Neural progenitor cell (in vitro differentiated cells): ENCODE measurements around the gene PLA2G4A. TPM values are rescaled to one million over a fixed set of nuclear protein-coding genes. Genes with fewer than 3 reads are reported as not detected.

Source experiments
- DNase-seq: peaks from one replicate; pipeline ENCODE4 v3.0.0-alpha.2; 2016; ENCODE audit warnings: low spot score
- H2AFZ ChIP-seq: fragments of 200-600 bp; sonication (generic); replicated peaks from 2 replicates; pipeline ENCODE4 v1.6.1; 2016; ENCODE audit warnings: antibody characterized with exemption
- H3F3A ChIP-seq: fragments of 200-600 bp; sonication (generic); 2 replicates; pipeline ENCODE4 v1.6.1; 2016; ENCODE audit warnings: antibody characterized with exemption, low read depth
- H3K27ac ChIP-seq: fragments of 200-600 bp; sonication (generic); 2 replicates; pipeline ENCODE4 v1.5.1; 2016; ENCODE audit warnings: mild to moderate bottlenecking
- H3K27me3 ChIP-seq: fragments of 200-600 bp; sonication (generic); 2 replicates; pipeline ENCODE4 v1.6.1; 2016; ENCODE audit warnings: mild to moderate bottlenecking, moderate library complexity
- H3K36me3 ChIP-seq: fragments of 200-600 bp; sonication (generic); 2 replicates; pipeline ENCODE4 v1.5.1; 2016
- H3K4me1 ChIP-seq: fragments of 200-600 bp; sonication (generic); 2 replicates; pipeline ENCODE4 v1.6.1; 2016; ENCODE audit warnings: mixed run types
- H3K4me2 ChIP-seq: fragments of 200-600 bp; sonication (generic); 2 replicates; pipeline ENCODE4 v1.6.1; 2016
- H3K4me3 ChIP-seq: fragments of 200-600 bp; sonication (generic); 2 replicates; pipeline ENCODE4 v1.5.1; 2016
- H3K79me2 ChIP-seq: fragments of 200-600 bp; sonication (generic); 2 replicates; pipeline ENCODE4 v1.6.1; 2016; ENCODE audit warnings: low read depth
- H3K9ac ChIP-seq: fragments of 200-600 bp; sonication (generic); 2 replicates; pipeline ENCODE4 v1.6.1; 2016
- H3K9me3 ChIP-seq: fragments of 200-600 bp; sonication (generic); 2 replicates; pipeline ENCODE4 v1.5.1; 2016; ENCODE audit warnings: low read depth
- H4K20me1 ChIP-seq: fragments of 200-600 bp; sonication (generic); 2 replicates; pipeline ENCODE4 v1.6.1; 2016; ENCODE audit warnings: low read depth
- H3K27ac Mint-ChIP-seq: 3 replicates; pipeline ENCODE4 v1.8.0; 2021; ENCODE audit warnings: mixed read lengths
- H3K27me3 Mint-ChIP-seq: 2 replicates; pipeline ENCODE4 v1.8.0; 2022; ENCODE audit warnings: low read depth, mild to moderate bottlenecking, inconsistent platforms, moderate library complexity, mixed read lengths; ENCODE audit not compliant: insufficient read depth
- H3K36me3 Mint-ChIP-seq: 3 replicates; pipeline ENCODE4 v1.8.0; 2021; ENCODE audit warnings: mixed read lengths
- H3K4me1 Mint-ChIP-seq: 3 replicates; pipeline ENCODE4 v1.8.0; 2021; ENCODE audit warnings: mixed read lengths
- H3K4me3 Mint-ChIP-seq: 3 replicates; pipeline ENCODE4 v1.8.0; 2021; ENCODE audit warnings: mild to moderate bottlenecking, moderate library complexity, mixed read lengths
- H3K9me3 Mint-ChIP-seq: 3 replicates; pipeline ENCODE4 v1.8.0; 2020; ENCODE audit warnings: mixed read lengths
- EZH2 ChIP-seq: fragments of 200-600 bp; sonication (generic); IDR thresholded peaks from 2 replicates; pipeline ENCODE4 v1.6.1; 2017; ENCODE audit warnings: antibody characterized with exemption, mild to moderate bottlenecking, moderate library complexity
- EZH2phosphoT487 ChIP-seq: fragments of 200-600 bp; sonication (generic); IDR thresholded peaks from 2 replicates; pipeline ENCODE4 v1.6.1; 2017; ENCODE audit warnings: antibody characterized with exemption
- total RNA-seq: library from RNA; depleted of rRNA; stranded (reverse); fragments of >200 nt; gene quantifications from 2 replicates; pipeline ENCODE4 v1.2.3, GENCODE V29; 2015; ENCODE audit warnings: low replicate concordance
- TF ChIP-seq, protein P1 (sequence below): fragments of 200-600 bp; sonication (generic); IDR thresholded peaks from 2 replicates; pipeline ENCODE4 v1.5.1; 2017; ENCODE audit warnings: antibody characterized with exemption, mild to moderate bottlenecking

The PLA2G4A gene
- total RNA-seq, 1 donor from 2014 or later, result 1.0 TPM

DNA sequence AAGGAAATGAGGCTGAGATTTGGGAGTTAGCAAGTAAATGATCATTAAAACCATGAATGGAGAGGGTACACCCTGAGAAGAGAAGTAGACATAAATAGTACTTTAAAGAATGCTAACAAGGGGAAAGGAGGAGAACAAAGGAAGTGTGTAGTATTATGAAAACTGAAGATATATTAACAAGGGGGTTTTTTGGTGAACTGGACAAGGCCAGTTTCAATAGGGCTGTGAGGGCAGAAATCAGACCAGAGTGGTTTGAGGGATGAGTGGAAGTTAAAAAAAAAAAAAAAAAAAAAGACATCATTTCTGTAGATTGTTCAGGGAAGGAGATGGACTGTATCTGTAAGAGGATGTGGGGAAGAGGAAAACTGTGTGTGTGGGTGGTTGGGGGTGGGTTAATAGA, 137.1 kb downstream of the PLA2G4A start:
- peaks cover 9% of the 10 kb centered on the region for H3K4me1 ChIP-seq
- DNase-seq, result no peak
- no peaks in the 10 kb centered on the region for H3K79me2 ChIP-seq
- no peaks in the 10 kb centered on the region for H3K9me3 Mint-ChIP-seq
- no peak overlapping the region for H3K4me2 ChIP-seq
- H3K27ac ChIP-seq, result no peak overlapping the region
- no peaks in the 10 kb centered on the region for H3K27me3 ChIP-seq
- H3K4me1 Mint-ChIP-seq, result no peaks in the 10 kb centered on the region
- H3K27ac Mint-ChIP-seq, result no peak overlapping the region
- no peaks in the 10 kb centered on the region for H3K36me3 Mint-ChIP-seq
- no peak overlapping the region for H3K4me3 ChIP-seq
- no peaks in the 10 kb centered on the region for H3F3A ChIP-seq
- H3K27me3 Mint-ChIP-seq, result no peaks in the 10 kb centered on the region
- no peaks in the 10 kb centered on the region for H3K36me3 ChIP-seq
- H3K4me3 Mint-ChIP-seq, result no peak overlapping the region
- no peak overlapping the region for H2AFZ ChIP-seq
- TF ChIP-seq EZH2phosphoT487, result no peak
- TF ChIP-seq, protein P1, sequence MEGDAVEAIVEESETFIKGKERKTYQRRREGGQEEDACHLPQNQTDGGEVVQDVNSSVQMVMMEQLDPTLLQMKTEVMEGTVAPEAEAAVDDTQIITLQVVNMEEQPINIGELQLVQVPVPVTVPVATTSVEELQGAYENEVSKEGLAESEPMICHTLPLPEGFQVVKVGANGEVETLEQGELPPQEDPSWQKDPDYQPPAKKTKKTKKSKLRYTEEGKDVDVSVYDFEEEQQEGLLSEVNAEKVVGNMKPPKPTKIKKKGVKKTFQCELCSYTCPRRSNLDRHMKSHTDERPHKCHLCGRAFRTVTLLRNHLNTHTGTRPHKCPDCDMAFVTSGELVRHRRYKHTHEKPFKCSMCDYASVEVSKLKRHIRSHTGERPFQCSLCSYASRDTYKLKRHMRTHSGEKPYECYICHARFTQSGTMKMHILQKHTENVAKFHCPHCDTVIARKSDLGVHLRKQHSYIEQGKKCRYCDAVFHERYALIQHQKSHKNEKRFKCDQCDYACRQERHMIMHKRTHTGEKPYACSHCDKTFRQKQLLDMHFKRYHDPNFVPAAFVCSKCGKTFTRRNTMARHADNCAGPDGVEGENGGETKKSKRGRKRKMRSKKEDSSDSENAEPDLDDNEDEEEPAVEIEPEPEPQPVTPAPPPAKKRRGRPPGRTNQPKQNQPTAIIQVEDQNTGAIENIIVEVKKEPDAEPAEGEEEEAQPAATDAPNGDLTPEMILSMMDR, result no peak
- no peaks in the 10 kb centered on the region for H3K9me3 ChIP-seq
- H4K20me1 ChIP-seq, result no peaks in the 10 kb centered on the region
- H3K9ac ChIP-seq, result no peak overlapping the region

DNA sequence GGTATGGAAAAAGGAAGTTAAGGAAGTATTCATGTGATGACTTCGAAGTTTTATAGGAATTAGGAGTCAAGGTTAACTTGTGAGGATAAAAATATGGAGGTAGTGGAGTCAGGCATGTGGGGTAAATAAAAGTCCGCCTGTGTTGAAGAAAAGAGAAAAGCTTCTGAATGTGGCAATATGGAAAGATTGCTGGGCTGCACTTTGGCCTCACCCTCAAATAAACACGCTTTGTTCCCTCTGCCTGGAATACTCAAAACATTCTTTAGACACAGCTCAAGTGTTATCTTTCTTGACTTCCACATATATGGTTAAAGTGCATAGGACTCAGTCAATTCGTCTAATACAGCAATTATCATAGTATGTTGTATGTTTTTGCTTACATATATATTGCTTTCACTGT, 137.7 kb downstream of the PLA2G4A start:
- H3K27ac ChIP-seq, result no peak overlapping the region
- no peak for DNase-seq
- H3K4me3 ChIP-seq, result no peak overlapping the region
- no peak overlapping the region for H3K4me2 ChIP-seq
- no peak overlapping the region for H3K9ac ChIP-seq
- no peak overlapping the region for H2AFZ ChIP-seq
- Mint-ChIP-seq H3K4me3 (no peak overlapping the region), H3K36me3 (no peaks in the 10 kb centered on the region), H3K9me3 (no peaks in the 10 kb centered on the region), H3K27me3 (no peaks in the 10 kb centered on the region), H3K4me1 (no peaks in the 10 kb centered on the region), H3K27ac (no peak overlapping the region)
- H3K4me1 ChIP-seq, result peaks cover 9% of the 10 kb centered on the region
- H3F3A ChIP-seq, result no peaks in the 10 kb centered on the region
- no peaks in the 10 kb centered on the region for H3K36me3 ChIP-seq
- H3K9me3 ChIP-seq, result no peaks in the 10 kb centered on the region
- no peaks in the 10 kb centered on the region for H4K20me1 ChIP-seq
- no peaks in the 10 kb centered on the region for H3K79me2 ChIP-seq
- no peaks in the 10 kb centered on the region for H3K27me3 ChIP-seq
- TF ChIP-seq EZH2phosphoT487 (no peak), EZH2 (no peak)
- TF ChIP-seq, protein P1, result no peak

- no peaks in the 10 kb centered on the region for H4K20me1 ChIP-seq
- H3K36me3 Mint-ChIP-seq, result no peaks in the 10 kb centered on the region
- no peaks in the 10 kb centered on the region for H3K27me3 ChIP-seq
- no peak overlapping the region for H3K4me3 ChIP-seq
- H3K27ac ChIP-seq, result no peak overlapping the region
- no peaks in the 10 kb centered on the region for H3K79me2 ChIP-seq
- H3K4me3 Mint-ChIP-seq, result no peak overlapping the region
- no peaks in the 10 kb centered on the region for H3K4me1 Mint-ChIP-seq
- no peak overlapping the region for H3K27ac Mint-ChIP-seq
- no peaks in the 10 kb centered on the region for H3K9me3 ChIP-seq
- no peak overlapping the region for H2AFZ ChIP-seq
- H3K4me2 ChIP-seq, result no peak overlapping the region
- H3K27me3 Mint-ChIP-seq, result no peaks in the 10 kb centered on the region
- no peaks in the 10 kb centered on the region for H3F3A ChIP-seq
- no peaks in the 10 kb centered on the region for H3K36me3 ChIP-seq
- no peak overlapping the region for H3K9ac ChIP-seq
- TF ChIP-seq EZH2phosphoT487 (no peak), EZH2 (no peak)
- TF ChIP-seq, protein P1, result no peak
- peak; percentile 63 for DNase-seq
- H3K9me3 Mint-ChIP-seq, result no peaks in the 10 kb centered on the region
- H3K4me1 ChIP-seq, result peaks cover 9% of the 10 kb centered on the region
Observed at GRCh38 chr1:186967656-186968394, 139.1 kb downstream of the PLA2G4A start.
